GM12874 (cell line): ENCODE results near the gene FAM111A.

Source experiments
- TF ChIP-seq, protein P1 (sequence below): IDR thresholded peaks from 2 replicates; pipeline ENCODE4 v1.5.1; 2011; ENCODE audit warnings: low read depth, mild to moderate bottlenecking, control low read depth, low read length, moderate library complexity; ENCODE audit not compliant: insufficient read depth

FAM111A gene

DNA sequence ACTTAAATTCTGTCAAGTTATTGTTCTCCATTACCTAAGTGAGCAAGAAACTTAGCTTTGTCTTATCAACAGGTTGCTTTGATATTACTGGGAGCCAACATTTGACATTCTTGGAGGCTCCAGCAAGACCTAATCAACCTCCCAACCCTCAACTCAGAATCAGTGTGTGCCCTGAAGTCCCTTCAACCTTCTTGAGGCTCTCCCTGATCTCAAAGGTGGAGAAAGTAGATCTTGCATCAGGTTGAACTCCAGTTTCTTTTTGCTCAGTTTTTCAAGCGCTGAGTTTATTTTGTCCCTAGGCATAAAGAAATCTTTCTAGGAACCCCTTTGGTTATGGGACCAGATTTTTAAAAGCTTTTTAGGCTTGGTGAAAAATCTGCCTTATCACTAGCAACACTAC lies 1.4 kb downstream of the FAM111A start:
- TF ChIP-seq, protein P1, sequence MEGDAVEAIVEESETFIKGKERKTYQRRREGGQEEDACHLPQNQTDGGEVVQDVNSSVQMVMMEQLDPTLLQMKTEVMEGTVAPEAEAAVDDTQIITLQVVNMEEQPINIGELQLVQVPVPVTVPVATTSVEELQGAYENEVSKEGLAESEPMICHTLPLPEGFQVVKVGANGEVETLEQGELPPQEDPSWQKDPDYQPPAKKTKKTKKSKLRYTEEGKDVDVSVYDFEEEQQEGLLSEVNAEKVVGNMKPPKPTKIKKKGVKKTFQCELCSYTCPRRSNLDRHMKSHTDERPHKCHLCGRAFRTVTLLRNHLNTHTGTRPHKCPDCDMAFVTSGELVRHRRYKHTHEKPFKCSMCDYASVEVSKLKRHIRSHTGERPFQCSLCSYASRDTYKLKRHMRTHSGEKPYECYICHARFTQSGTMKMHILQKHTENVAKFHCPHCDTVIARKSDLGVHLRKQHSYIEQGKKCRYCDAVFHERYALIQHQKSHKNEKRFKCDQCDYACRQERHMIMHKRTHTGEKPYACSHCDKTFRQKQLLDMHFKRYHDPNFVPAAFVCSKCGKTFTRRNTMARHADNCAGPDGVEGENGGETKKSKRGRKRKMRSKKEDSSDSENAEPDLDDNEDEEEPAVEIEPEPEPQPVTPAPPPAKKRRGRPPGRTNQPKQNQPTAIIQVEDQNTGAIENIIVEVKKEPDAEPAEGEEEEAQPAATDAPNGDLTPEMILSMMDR = no peak

DNA sequence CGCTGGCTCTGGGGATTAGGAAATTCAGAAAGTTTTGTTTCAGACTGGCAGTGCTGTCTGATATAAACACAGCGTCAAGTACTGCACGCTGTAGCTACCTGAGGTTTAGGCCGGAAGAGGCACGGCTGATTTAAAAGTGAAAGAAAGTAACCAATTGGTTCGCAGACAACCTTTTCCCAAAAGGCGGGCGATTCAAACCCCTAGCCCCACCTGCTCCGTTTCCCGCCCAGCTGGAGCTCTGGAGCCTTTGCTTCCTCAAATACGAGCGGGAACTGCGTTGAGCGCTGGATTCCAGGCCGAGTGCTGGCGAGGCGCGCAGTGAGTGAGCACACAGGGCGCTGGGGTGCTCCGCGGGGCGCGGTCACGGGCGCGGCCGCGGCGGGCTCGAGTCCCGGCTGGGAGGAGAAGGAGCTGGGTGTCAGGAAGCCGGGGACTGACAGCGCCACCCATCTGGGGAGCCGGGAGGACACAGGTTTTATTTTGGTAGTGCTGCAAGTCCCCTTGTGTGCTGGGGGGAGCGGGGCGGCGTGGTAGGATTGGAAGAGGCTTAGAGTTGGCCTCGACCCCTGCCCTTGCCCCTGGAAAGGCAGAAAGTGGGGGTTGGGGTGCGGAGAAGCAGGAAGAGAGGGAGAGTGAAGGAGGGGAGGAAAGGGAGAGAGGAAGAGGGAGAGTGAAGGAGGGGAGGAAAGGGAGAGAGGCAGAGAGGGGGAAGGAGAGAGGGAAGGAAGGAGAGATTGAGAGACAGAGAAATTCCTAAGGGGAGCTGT lies 2.1 kb downstream of the FAM111A start:
- TF ChIP-seq, protein P1 = peak; percentile 52

DNA sequence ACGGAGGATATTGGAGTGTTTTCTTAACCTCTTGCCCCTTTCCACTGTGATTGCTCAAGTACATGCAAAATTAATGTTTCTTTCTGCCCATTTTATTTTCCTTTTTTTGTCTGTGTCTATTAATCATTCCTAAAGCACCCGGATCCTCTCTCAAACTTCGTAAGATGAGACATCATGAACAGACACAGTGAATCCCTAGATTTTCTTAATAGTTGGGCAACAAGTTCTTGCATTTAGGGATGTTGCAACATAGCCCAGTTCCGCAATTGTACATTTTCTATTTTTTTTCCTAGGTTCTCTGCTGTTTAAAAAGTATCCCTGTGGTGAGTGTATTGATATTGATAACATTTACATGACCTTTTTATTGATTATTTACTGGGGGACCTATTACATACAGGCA lies 2.9 kb downstream of the FAM111A start:
- TF ChIP-seq, protein P1 = no peak

DNA sequence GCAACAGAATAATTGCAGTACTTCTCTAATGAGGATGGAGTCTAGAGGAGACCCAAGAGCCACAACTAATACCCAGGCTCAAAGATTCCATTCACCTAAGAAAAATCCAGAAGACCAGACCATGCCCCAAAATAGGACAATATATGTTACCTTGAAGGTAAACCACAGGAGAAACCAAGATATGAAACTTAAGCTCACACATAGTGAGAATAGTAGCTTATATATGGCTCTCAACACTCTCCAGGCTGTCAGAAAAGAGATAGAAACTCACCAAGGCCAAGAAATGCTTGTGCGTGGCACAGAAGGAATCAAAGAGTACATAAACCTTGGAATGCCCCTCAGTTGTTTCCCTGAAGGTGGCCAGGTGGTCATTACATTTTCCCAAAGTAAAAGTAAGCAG lies 9.1 kb downstream of the FAM111A start:
- TF ChIP-seq, protein P1 = no peak

DNA sequence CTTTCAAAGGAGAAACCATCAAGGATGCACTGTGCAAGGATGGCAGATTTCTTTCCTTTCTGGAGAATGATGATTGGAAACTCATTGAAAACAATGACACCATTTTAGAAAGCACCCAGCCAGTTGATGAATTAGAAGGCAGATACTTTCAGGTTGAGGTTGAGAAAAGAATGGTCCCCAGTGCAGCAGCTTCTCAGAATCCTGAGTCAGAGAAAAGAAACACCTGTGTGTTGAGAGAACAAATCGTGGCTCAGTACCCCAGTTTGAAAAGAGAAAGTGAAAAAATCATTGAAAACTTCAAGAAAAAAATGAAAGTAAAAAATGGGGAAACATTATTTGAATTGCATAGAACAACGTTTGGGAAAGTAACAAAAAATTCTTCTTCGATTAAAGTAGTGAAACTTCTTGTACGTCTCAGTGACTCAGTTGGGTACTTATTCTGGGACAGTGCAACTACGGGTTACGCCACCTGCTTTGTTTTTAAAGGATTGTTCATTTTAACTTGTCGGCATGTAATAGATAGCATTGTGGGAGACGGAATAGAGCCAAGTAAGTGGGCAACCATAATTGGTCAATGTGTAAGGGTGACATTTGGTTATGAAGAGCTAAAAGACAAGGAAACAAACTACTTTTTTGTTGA lies 9.8 kb downstream of the FAM111A start:
- TF ChIP-seq, protein P1 = no peak

DNA sequence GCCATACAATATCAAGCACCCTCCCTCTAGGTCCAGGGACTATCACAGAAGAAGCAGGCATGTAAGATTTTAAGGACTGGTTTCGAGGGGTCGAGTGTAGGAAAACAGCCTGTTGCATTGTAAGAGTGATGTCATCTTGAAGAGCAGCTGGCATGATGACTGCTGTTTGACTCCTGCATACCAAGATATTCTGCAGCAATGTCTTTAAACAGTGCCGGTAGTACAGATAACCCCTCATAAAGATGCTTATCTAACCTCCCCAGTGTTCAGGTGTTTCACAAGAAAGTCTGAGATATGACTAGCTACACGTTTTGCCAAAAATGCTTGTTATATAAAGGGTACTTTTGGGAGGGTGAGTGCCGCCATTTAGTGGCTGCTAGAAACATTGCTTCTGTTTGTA lies 12.0 kb downstream of the FAM111A start:
- TF ChIP-seq, protein P1 = no peak

DNA sequence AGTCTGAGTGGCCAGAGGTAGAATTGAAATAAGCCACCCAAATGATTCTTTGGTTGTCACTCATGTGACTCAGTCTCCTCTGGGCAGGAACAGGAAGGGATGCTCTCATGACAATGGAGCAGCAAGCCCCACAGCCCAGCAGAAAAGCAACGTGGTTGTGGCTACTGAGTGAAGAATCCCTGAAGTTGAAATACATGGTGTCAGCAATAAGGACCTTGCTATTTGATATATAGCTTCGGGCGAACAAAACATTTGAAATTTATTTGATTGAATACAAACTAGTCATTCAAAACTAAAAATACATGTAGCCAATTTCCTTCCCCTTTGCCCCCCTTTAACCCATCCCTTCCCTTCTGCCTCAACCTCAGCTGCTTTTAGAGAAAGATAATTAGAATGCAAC lies 14.8 kb downstream of the FAM111A start:
- TF ChIP-seq, protein P1 = no peak
